Measurements from ENCODE around the gene ALB.

Gene ALB

GRCh38 chr4:73450398-73451004 lies 46.4 kb downstream of the ALB start:
- no peak for DNase-seq (ENCODE audit: low read depth in 3 of 3)

GRCh38 chr4:73451404-73451803 lies 47.3 kb downstream of the ALB start:
- DNase-seq (ENCODE audit: low read depth in 3 of 3): no peak

- DNase-seq (ENCODE audit: low read depth in 3 of 3): no peak
These were observed 48.1 kb downstream of the ALB start for GRCh38 chr4:73451981-73452747.

- no peak for DNase-seq (ENCODE audit: low read depth in 3 of 3)
These were observed 49.0 kb downstream of the ALB start for GRCh38 chr4:73452953-73453700.

GRCh38 chr4:73453701-73454005 lies 49.6 kb downstream of the ALB start:
- DNase-seq (ENCODE audit: low read depth in 3 of 3): no peak

GRCh38 chr4:73454920-73455319 lies 50.8 kb downstream of the ALB start:
- DNase-seq (ENCODE audit: low read depth in 3 of 3): no peak

GRCh38 chr4:73456177-73457022 lies 52.3 kb downstream of the ALB start:
- DNase-seq (ENCODE audit: low read depth in 3 of 3): no peak

- DNase-seq (ENCODE audit: low read depth in 3 of 3): no peak
These were observed 54.3 kb downstream of the ALB start for GRCh38 chr4:73458184-73459047.

- DNase-seq (ENCODE audit: low read depth in 3 of 3): no peak
These were observed 54.9 kb downstream of the ALB start for GRCh38 chr4:73459048-73459421.

GRCh38 chr4:73460913-73461522 lies 56.9 kb downstream of the ALB start:
- DNase-seq (ENCODE audit: low read depth in 3 of 3): no peak

- no peak for DNase-seq (ENCODE audit: low read depth in 3 of 3)
These were observed 64.1 kb downstream of the ALB start for GRCh38 chr4:73468170-73468569.

GRCh38 chr4:73470728-73471127 lies 66.6 kb downstream of the ALB start:
- DNase-seq (ENCODE audit: low read depth in 3 of 3): no peak

Measured in stimulated activated CD4-positive, alpha-beta T cell treated with anti-CD3 and anti-CD28 coated beads, TNF-alpha, amount 100 ng/mL, for 4 hours (primary cell).